Retinal pigment epithelial cell (primary cell): ENCODE results near the gene SH2D3A.

Experiments
- DNase-seq: peaks from one replicate; pipeline ENCODE4 v3.0.0-alpha.2; 2010; ENCODE audit warnings: low read depth
- H3K4me3 ChIP-seq: 2 replicates; pipeline ENCODE4 v1.5.1; 2011; ENCODE audit warnings: mild to moderate bottlenecking, low read length, control low read depth, moderate library complexity
- CTCF ChIP-seq: conservative IDR thresholded peaks from 2 replicates; pipeline ENCODE4 v1.5.1; 2011; ENCODE audit warnings: low read depth, low read length, control low read depth, inconsistent platforms

The SH2D3A gene

GRCh38 chr19:6767357-6768235 is at the start of gene SH2D3A:
Gene SH2D3A, minus strand, starts transcription at chr19:6767435. Its CDS starts 3,687 bp downstream, at chr19:6763748.
- DNase-seq: no peak
- H3K4me3 ChIP-seq: peak within 1 kb of the TSS; percentile 50
- no peak for TF ChIP-seq CTCF

GRCh38 chr19:6813659-6814058 is 46.4 kb upstream of the SH2D3A start:
- TF ChIP-seq CTCF: no peak
- no peak for DNase-seq
- no peak overlapping the region for H3K4me3 ChIP-seq

- no peak for DNase-seq
- no peak overlapping the region for H3K4me3 ChIP-seq
- TF ChIP-seq CTCF: no peak
Observed at GRCh38 chr19:6812612-6813011, 45.4 kb upstream of the SH2D3A start.

GRCh38 chr19:6811906-6812305 is 44.7 kb upstream of the SH2D3A start:
- H3K4me3 ChIP-seq: no peak overlapping the region
- no peak for TF ChIP-seq CTCF
- DNase-seq: no peak

GRCh38 chr19:6811378-6811777 is 44.1 kb upstream of the SH2D3A start:
- TF ChIP-seq CTCF: no peak
- DNase-seq: no peak
- no peak overlapping the region for H3K4me3 ChIP-seq

- no peak overlapping the region for H3K4me3 ChIP-seq
- DNase-seq: no peak
- no peak for TF ChIP-seq CTCF
Observed at GRCh38 chr19:6809262-6809661, 42.0 kb upstream of the SH2D3A start.

GRCh38 chr19:6808494-6808893 is 41.3 kb upstream of the SH2D3A start:
- no peak overlapping the region for H3K4me3 ChIP-seq
- DNase-seq: no peak
- TF ChIP-seq CTCF: no peak
